Measurements from ENCODE around the gene SERPINE2.
"Not testable (repeated sequence)": the region's sequence is repeated elsewhere in the genome, so short reads cannot be mapped to it uniquely, and the experiment has no call there.

The SERPINE2 gene

GRCh38 chr2:223971731-223972130 is 67.4 kb downstream of the SERPINE2 start:
- no peak for DNase-seq

GRCh38 chr2:223970343-223971128 is 68.5 kb downstream of the SERPINE2 start:
- peak; percentile 50 for DNase-seq

GRCh38 chr2:223969856-223970255 is 69.2 kb downstream of the SERPINE2 start:
- no peak for DNase-seq

- DNase-seq: no peak
Measured at GRCh38 chr2:223969315-223969714, 69.8 kb downstream of the SERPINE2 start.

- no peak for DNase-seq
Measured at GRCh38 chr2:223967981-223968380, 71.1 kb downstream of the SERPINE2 start.

GRCh38 chr2:223959688-223960087 is 79.4 kb downstream of the SERPINE2 start:
- no peak for DNase-seq

GRCh38 chr2:223957092-223957851 is 81.8 kb downstream of the SERPINE2 start, which contains the start of gene MRPL44:
Gene MRPL44, plus strand, starts transcription at chr2:223957463. Its CDS starts 10 bp downstream, at chr2:223957473.
- peak; percentile 98 for DNase-seq

- DNase-seq: no peak
Measured at GRCh38 chr2:223956300-223956699, 82.8 kb downstream of the SERPINE2 start.

GRCh38 chr2:223954401-223954800 is 84.7 kb downstream of the SERPINE2 start:
- DNase-seq: no peak

- DNase-seq: no peak
Measured at GRCh38 chr2:223952280-223952968, 86.7 kb downstream of the SERPINE2 start.

GRCh38 chr2:223950448-223951347 is 88.4 kb downstream of the SERPINE2 start:
- no peak for DNase-seq

GRCh38 chr2:223949241-223949840 is 89.7 kb downstream of the SERPINE2 start:
- no peak for DNase-seq

GRCh38 chr2:223947711-223948205 is 91.3 kb downstream of the SERPINE2 start:
- DNase-seq: no peak

- no peak for DNase-seq
Measured at GRCh38 chr2:223945755-223946154, 93.3 kb downstream of the SERPINE2 start.

- DNase-seq: peak; percentile 76
Measured at GRCh38 chr2:223944703-223945531, 94.2 kb downstream of the SERPINE2 start, which contains the start of gene WDFY1. Gene WDFY1, minus strand, starts transcription at chr2:223945335. Its CDS starts 51 bp downstream, at chr2:223945284.

- DNase-seq: peak; percentile 27
Measured at GRCh38 chr2:223944166-223944702, 94.9 kb downstream of the SERPINE2 start.

- DNase-seq: no peak
Measured at GRCh38 chr2:223943561-223944008, 95.5 kb downstream of the SERPINE2 start.

- DNase-seq: no peak
Measured at GRCh38 chr2:223943135-223943534, 96.0 kb downstream of the SERPINE2 start.

GRCh38 chr2:223941579-223942277 is 97.4 kb downstream of the SERPINE2 start:
- DNase-seq: no peak

- not testable (repeated sequence) for DNase-seq
Measured at GRCh38 chr2:223939438-223939837, 99.6 kb downstream of the SERPINE2 start.

Data from activated CD4-positive, alpha-beta T cell treated with anti-CD3 and anti-CD28 coated beads, Interleukin-2, amount 50 U/mL, for 1 hour (primary cell).